ENCODE data around the gene CACNA2D3. TPM values are rescaled to one million over a fixed set of nuclear protein-coding genes. Genes with fewer than 3 reads are reported as not detected.
A peak's percentile ranks its signal among the peaks of the same experiment; 100 is the strongest.

The CACNA2D3 gene
- total RNA-seq, 1 experiment from 2014 or later: 6.1 TPM

DNA sequence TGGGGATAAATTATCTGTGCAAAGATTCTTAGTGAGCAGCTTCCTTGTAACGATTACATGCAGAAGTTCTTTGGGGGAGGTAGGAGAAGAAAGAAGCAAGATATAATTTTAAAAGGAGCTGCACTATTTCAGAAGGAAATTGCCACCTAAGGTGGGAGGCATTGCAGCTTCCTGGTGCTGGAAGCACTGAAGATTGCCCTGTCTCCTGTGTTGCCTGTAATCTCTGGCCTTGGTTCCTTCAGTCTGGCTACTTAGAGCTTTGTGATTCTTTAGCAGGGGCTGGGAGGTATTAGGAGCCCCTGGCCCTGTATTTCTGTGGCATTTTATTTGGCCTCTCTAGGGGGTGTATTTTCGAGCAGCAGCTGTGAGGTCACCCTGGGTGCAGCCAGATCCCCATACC is 35.5 kb downstream of the CACNA2D3 start:
- DNase-seq (ENCODE audit: low read depth): no peak
- in situ Hi-C loops (cut with HindIII; ENCODE audit: low pct_unique_long_range_greater_than_20kb, low sequenced_read_pairs): no loop called here

- in situ Hi-C loops (cut with HindIII; ENCODE audit: low pct_unique_long_range_greater_than_20kb, low sequenced_read_pairs): no loop called here
- DNase-seq (ENCODE audit: low read depth): no peak
These were observed 37.6 kb downstream of the CACNA2D3 start for GRCh38 chr3:54159917-54160316.

- in situ Hi-C loops (cut with HindIII; ENCODE audit: low pct_unique_long_range_greater_than_20kb, low sequenced_read_pairs): no loop called here
- DNase-seq (ENCODE audit: low read depth): no peak
These were observed 41.1 kb downstream of the CACNA2D3 start for GRCh38 chr3:54163441-54163840.

DNA sequence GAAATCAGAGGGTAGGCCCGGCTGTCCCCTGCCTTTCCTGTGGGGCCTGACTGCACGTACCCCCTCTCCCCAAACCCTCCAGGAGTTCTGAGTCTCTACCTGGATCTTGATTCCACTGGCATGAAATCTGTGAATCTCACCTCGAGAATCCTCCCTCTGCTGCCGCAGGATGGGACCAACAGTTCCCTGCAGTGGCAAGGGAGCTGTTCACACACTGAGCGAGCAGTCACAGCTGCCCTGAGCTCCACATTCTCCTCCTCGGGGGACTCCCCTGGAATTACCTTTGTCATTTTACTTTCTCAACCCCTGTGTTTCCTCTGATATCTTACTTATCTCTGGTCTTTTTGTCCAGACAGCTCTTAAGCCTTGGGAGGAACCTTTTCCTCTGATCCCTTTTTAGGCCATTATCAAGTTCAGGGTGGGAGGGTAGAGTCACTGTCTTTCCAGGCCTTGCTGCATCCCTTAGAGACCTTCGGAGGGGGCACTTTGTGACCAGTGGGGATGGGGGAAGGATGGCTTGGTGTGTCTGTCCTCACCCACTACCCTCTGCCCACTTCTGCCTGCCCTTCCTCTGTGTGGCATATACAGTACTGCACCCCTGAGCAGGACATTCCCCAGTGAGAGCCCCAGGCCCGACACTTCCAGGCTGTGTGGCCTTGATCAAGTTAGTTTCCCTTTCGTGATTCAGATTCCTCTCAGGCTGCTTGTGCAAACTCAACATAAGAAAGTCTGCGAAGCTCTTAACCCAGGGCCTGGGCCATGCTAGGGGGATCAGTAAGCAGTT is 42.0 kb downstream of the CACNA2D3 start:
- no peak for DNase-seq (ENCODE audit: low read depth)
- in situ Hi-C loops (cut with HindIII; ENCODE audit: low pct_unique_long_range_greater_than_20kb, low sequenced_read_pairs): no loop called here

DNA sequence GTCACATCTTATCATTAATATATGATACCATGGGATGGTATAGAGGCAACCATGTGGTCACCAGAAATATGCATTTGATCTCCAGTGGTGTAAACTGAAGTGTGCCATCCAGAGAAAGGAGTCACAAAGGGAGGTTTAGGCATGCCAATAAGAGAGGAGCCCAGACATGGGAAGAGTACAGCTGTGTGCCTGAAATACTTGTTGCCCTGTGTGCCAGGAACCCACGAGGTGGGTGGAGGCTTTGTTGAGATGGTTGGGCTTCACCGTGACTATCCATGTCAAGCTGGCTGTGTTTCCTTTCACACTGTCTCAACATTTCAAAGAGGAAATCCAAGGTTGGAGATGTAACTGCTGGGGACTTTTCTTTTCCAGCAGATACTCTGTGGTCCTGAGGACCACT is 43.5 kb downstream of the CACNA2D3 start:
- in situ Hi-C loops (cut with HindIII; ENCODE audit: low pct_unique_long_range_greater_than_20kb, low sequenced_read_pairs): no loop called here
- DNase-seq (ENCODE audit: low read depth): no peak

DNA sequence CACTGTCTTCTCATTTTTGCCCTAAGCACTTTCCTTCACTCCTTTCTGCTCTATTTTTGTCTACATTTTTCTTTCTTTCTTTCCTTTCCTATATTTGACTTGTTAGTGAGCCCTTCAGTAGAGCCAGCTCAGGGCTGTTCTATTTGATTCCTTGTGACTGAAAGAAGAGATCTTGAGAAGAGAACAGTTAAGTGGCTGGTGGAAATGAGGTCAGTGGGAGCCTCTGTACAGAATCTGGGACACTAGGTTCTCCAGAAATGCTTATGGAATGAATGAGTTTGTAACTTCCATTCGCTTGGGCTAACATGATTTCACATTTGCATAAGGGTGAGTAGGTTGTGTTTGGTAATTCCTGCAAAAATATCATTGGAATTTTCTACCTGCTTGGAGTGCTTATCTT is 45.6 kb downstream of the CACNA2D3 start:
- in situ Hi-C loops (cut with HindIII; ENCODE audit: low pct_unique_long_range_greater_than_20kb, low sequenced_read_pairs): no loop called here
- DNase-seq (ENCODE audit: low read depth): no peak

- in situ Hi-C loops (cut with HindIII; ENCODE audit: low pct_unique_long_range_greater_than_20kb, low sequenced_read_pairs): no loop called here
- no peak for DNase-seq (ENCODE audit: low read depth)
These were observed 46.1 kb downstream of the CACNA2D3 start for GRCh38 chr3:54168451-54168850.

- in situ Hi-C loops (cut with HindIII; ENCODE audit: low pct_unique_long_range_greater_than_20kb, low sequenced_read_pairs): no loop called here
- DNase-seq (ENCODE audit: low read depth): no peak
These were observed 47.2 kb downstream of the CACNA2D3 start for GRCh38 chr3:54169524-54169923.

- in situ Hi-C loops (cut with HindIII; ENCODE audit: low pct_unique_long_range_greater_than_20kb, low sequenced_read_pairs): no loop called here
- peak; percentile 6 for DNase-seq (ENCODE audit: low read depth)
These were observed 49.2 kb downstream of the CACNA2D3 start for GRCh38 chr3:54171509-54171908.

GRCh38 chr3:54171951-54172350 is 49.6 kb downstream of the CACNA2D3 start:
- no peak for DNase-seq (ENCODE audit: low read depth)
- in situ Hi-C loops (cut with HindIII; ENCODE audit: low pct_unique_long_range_greater_than_20kb, low sequenced_read_pairs): no loop called here

- no peak for DNase-seq (ENCODE audit: low read depth)
- in situ Hi-C loops (cut with HindIII; ENCODE audit: low pct_unique_long_range_greater_than_20kb, low sequenced_read_pairs): no loop called here
These were observed 51.0 kb downstream of the CACNA2D3 start for GRCh38 chr3:54173371-54173770.

DNA sequence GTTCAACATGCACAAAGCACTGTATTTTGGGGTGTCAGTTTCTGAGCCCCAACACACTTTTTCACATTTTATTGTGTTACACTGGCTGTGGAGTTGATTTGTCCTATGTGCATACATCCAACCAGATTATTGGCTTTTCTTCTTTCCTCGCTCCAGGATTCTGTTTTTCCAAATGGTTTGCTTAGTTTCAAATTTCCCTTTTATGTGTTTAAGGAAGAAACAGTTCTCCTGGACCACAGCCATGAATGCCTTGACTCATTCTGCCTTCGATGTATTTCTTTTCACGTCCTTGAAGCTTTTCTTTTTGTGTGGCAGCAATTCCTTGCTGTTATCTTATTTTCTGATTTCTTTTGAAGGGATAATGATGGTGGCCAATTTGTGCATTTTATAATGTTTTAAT is 53.8 kb downstream of the CACNA2D3 start:
- in situ Hi-C loops (cut with HindIII; ENCODE audit: low pct_unique_long_range_greater_than_20kb, low sequenced_read_pairs): no loop called here
- DNase-seq (ENCODE audit: low read depth): peak; percentile 4

- in situ Hi-C loops (cut with HindIII; ENCODE audit: low pct_unique_long_range_greater_than_20kb, low sequenced_read_pairs): no loop called here
- DNase-seq (ENCODE audit: low read depth): no peak
These were observed 55.5 kb downstream of the CACNA2D3 start for GRCh38 chr3:54177816-54178215.

GRCh38 chr3:54178376-54178775 is 56.0 kb downstream of the CACNA2D3 start:
- DNase-seq (ENCODE audit: low read depth): no peak
- in situ Hi-C loops (cut with HindIII; ENCODE audit: low pct_unique_long_range_greater_than_20kb, low sequenced_read_pairs): no loop called here

GRCh38 chr3:54180921-54181320 is 58.6 kb downstream of the CACNA2D3 start:
- in situ Hi-C loops (cut with HindIII; ENCODE audit: low pct_unique_long_range_greater_than_20kb, low sequenced_read_pairs): no loop called here

DNA sequence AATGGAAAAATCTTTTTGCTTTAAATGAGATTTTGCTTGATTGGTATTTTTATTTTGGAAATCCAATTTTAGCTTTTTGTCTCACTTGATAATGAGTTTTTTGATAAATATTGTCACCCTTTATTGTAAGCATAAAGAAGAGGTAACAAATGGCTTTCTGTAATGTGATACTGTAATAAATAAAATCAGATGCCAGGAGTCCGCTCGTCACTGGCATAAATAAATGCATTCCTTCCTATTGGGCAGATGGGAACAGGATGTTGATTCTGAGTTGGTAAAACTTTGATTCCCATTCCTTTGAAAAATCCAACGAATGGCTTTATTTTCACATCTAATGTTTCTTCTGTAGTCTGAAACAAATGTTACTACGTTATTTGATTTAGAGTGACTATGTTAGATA is 59.9 kb downstream of the CACNA2D3 start:
- DNase-seq (ENCODE audit: low read depth): no peak
- in situ Hi-C loops (cut with HindIII; ENCODE audit: low pct_unique_long_range_greater_than_20kb, low sequenced_read_pairs): no loop called here

More at GRCh38 chr3:54180921-54181320, 58.6 kb downstream of the CACNA2D3 start:
- no peak for DNase-seq (ENCODE audit: low read depth)

DNA sequence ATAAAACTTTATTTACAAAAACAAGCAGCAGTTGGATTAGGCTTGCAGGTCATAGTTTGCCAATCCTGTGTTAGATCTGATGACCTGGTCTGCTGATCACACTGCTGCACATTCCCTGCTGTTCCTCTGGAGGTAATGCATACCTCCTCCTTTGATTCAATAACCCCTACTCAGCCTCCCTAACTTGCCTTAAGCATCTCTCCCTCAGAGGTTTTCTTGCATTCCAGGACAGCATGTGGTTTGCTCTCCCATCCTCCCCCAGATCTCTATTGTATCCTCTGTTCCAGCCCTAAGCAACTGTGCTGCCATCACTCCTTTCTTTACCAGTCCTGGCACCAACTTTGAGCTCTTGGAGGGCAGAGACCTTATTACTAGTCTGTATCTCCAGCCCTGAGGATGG is 63.4 kb downstream of the CACNA2D3 start:
- in situ Hi-C loops (cut with HindIII; ENCODE audit: low pct_unique_long_range_greater_than_20kb, low sequenced_read_pairs): no loop called here
- DNase-seq (ENCODE audit: low read depth): no peak

DNA sequence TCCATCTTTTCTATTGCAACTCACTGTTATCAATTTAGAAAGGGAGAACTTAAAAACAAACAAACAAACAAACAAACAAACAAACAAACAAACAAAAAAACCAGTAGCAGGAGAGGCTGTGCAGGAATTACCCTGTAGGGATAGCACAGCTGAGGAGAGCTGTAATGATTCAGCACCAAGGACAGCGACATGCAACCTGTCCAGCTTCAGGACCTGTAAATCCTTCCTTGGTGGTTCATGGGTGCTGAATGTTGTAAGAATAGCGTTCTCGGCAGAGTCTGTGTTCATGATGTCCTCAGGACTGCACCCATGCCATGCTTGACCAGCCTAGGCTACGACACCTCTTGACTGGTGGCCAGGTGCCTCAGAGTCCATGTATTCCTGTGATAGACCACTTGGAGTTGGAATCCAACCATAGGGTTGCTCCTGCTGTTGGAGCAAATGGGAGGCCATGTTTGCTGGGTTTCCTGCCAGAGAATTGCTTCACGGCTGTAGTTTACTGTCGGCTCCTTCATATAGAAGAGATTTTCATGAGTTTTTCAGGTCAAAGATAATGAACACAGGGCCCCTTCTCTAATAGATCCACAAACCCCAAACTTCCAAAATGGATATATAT is 65.9 kb downstream of the CACNA2D3 start:
- peak; percentile 31 for DNase-seq (ENCODE audit: low read depth)
- in situ Hi-C loops (cut with HindIII; ENCODE audit: low pct_unique_long_range_greater_than_20kb, low sequenced_read_pairs): no loop called here

- in situ Hi-C loops (cut with HindIII; ENCODE audit: low pct_unique_long_range_greater_than_20kb, low sequenced_read_pairs): no loop called here
- DNase-seq (ENCODE audit: low read depth): no peak
These were observed 68.9 kb downstream of the CACNA2D3 start for GRCh38 chr3:54191220-54191619.

DNA sequence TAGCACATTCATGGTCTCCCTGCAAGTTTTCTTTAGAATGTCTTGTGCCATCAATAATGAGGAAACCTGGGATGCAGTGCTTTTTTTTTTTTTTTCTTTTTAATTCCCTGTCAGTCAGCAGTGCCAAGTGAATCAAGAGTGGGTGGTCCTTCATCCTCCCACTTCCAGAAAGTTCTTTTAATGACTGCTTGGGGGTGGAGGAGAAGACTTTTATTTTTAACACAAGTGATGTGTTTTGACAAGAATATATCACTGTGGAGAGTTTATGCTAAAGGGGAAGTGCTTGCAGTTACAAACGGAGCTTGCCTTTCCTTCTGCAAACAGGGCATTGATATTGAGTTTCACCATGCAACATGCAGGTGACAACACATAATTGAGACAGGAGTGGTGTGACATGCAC is 69.7 kb downstream of the CACNA2D3 start:
- no peak for DNase-seq (ENCODE audit: low read depth)
- in situ Hi-C loops (cut with HindIII; ENCODE audit: low pct_unique_long_range_greater_than_20kb, low sequenced_read_pairs): no loop called here
